DMS53 treated with DMSO at 0.1 percent for 48 hours (cell line): ENCODE data around the gene HSPA2.

Experiments used
- DNase-seq: peaks from one replicate; lab custom pipeline; 2025; ENCODE audit not compliant: unreplicated experiment; lab: John Stamatoyannopoulos, UW

Gene HSPA2

GRCh38 chr14:64540208-64541202, at the start of gene HSPA2:
Gene HSPA2, plus strand, starts transcription at chr14:64540741. Its CDS starts 109 bp downstream, at chr14:64540850.
- DNase-seq: peak; percentile 96

- no peak for DNase-seq
These were observed 48.9 kb upstream of the HSPA2 start for GRCh38 chr14:64491637-64492036.

- DNase-seq: no peak
These were observed 47.1 kb upstream of the HSPA2 start for GRCh38 chr14:64493455-64493854.

- DNase-seq: no peak
These were observed 45.3 kb upstream of the HSPA2 start for GRCh38 chr14:64495252-64495651.

- DNase-seq: no peak
These were observed 43.8 kb upstream of the HSPA2 start for GRCh38 chr14:64496764-64497163.

GRCh38 chr14:64500088-64500487, 40.5 kb upstream of the HSPA2 start:
- no peak for DNase-seq

- no peak for DNase-seq
These were observed 39.0 kb upstream of the HSPA2 start for GRCh38 chr14:64501411-64502171.

GRCh38 chr14:64502456-64502855, 38.1 kb upstream of the HSPA2 start:
- no peak for DNase-seq

GRCh38 chr14:64502887-64503433, 37.6 kb upstream of the HSPA2 start:
- DNase-seq: no peak

GRCh38 chr14:64503434-64504309, 36.9 kb upstream of the HSPA2 start, which contains the start of gene ZBTB25:
Gene ZBTB25, minus strand, starts transcription at chr14:64503838. Its CDS starts 13,305 bp downstream, at chr14:64490533.
- peak; percentile 43 for DNase-seq

GRCh38 chr14:64504310-64504896, 36.1 kb upstream of the HSPA2 start, which contains the start of gene ZBTB1:
Gene ZBTB1, plus strand, starts transcription at chr14:64504770. Its CDS starts 16,735 bp downstream, at chr14:64521505.
- DNase-seq: peak; percentile 52

- peak; percentile 61 for DNase-seq
These were observed 35.4 kb upstream of the HSPA2 start for GRCh38 chr14:64504897-64505794.

GRCh38 chr14:64506721-64507120, 33.8 kb upstream of the HSPA2 start:
- no peak for DNase-seq

- DNase-seq: no peak
These were observed 33.0 kb upstream of the HSPA2 start for GRCh38 chr14:64507376-64508156.

- no peak for DNase-seq
These were observed 32.2 kb upstream of the HSPA2 start for GRCh38 chr14:64508215-64508776.

GRCh38 chr14:64509036-64509435, 31.5 kb upstream of the HSPA2 start:
- no peak for DNase-seq

- peak; percentile 41 for DNase-seq
These were observed 29.5 kb upstream of the HSPA2 start for GRCh38 chr14:64510825-64511671.
